ENCODE measurements around the gene ILDR2. TPM values are rescaled to one million over a fixed set of nuclear protein-coding genes. Genes with fewer than 3 reads are reported as not detected.

ILDR2 gene
- total and polyA plus RNA-seq, 2 donors (not counting 3 experiments of a cell fraction or from before 2014, with no cell fraction given), result not detected

DNA sequence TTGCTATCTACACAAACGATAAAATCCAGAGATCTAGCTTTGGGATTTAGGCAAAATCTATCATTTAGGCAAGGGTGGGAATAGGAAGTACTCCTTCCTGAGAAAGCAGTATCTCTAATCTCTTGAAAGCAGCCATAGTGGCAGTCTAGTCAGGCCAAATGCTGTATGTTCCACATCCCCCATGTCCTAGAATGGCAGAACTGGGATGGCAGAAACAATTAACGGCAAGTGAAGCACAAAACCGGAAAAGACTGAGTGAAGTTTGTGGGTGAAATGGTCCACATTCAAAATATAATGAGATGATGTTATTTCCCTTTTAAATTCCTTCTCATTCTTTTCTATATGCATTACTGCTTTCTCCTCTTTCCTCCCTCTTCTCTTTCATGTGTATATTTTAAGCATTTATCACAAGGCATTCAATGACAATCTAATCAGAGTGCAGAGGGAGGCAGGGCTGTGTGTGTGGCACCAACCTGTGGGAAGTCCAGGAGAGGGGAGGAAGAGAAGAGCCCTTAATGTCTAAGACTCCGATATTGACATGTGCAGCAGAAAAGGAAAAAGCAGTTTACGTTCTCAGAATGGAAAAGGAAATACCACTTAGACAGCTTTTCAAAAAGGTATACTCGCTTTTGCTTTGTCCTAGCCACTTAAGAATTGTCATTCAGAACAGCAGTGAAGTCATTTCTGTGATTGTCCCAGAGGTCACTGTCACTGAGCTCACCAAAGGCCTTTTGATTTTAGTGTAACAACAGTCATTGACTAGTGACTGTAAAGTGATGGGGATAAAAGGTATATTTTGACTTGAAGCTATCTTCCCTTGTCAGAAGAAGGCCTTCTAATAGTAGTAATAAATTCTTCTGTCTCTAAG is 57.0 kb downstream of the ILDR2 start:
- no peak for DNase-seq (ENCODE audit: low read depth, low spot score)
- Histone ChIP-seq H3K4me1 (ENCODE audit: control insufficient read depth, extremely low read depth, insufficient read depth, low read length) (no peaks in the 10 kb centered on the region), H3K9me1 (replicated peaks; ENCODE audit: control insufficient read depth, extremely low read depth, insufficient read depth, low read length) (no peaks in the 10 kb centered on the region), H2AFZ (ENCODE audit: low read depth, low read length) (no peak overlapping the region), H3K27me3 (ENCODE audit: control insufficient read depth in 2 of 2, insufficient read depth in 2 of 2, low read length in 2 of 2) (peaks cover 45 to 58% of the 10 kb centered on the region in 2 experiments), H3K36me3 (ENCODE audit: control insufficient read depth in 2 of 2, extremely low read depth in 1 of 2, insufficient read depth in 2 of 2, low read length in 2 of 2) (no peaks in the 10 kb centered on the region), H3K9me3 (replicated peaks; ENCODE audit: control insufficient read depth, insufficient read depth, low read length) (no peaks in the 10 kb centered on the region), H3K4me3 (replicated peaks in 1 of 3; ENCODE audit: insufficient read depth in 1 of 3, low read depth in 1 of 3, low read length in 3 of 3) (no peak overlapping the region), H3K9ac (replicated peaks; ENCODE audit: extremely low read depth, insufficient read depth, low read length) (no peak overlapping the region), H3K79me2 (ENCODE audit: control insufficient read depth, insufficient read depth, low read length) (no peaks in the 10 kb centered on the region), H4K20me1 (replicated peaks; ENCODE audit: control insufficient read depth, extremely low read depth, insufficient read depth, low read length) (no peaks in the 10 kb centered on the region), H3K4me2 (ENCODE audit: insufficient read depth, low read length) (no peak overlapping the region), H3K27ac (ENCODE audit: insufficient read depth, low read depth, low read length) (no peak overlapping the region)
- ChIA-PET CTCF (interaction anchor here (1.8 kb wide), 1 partner anchor 8 kb away, joined by 13 read pairs; no protein-coding TSS in a partner anchor), POLR2A (no interaction called here)
- intact Hi-C loops (cut with micrococcal nuclease) (no loop called here), dilution Hi-C loops (cut with MboI; ENCODE audit: extremely low pct_ligation_motif_present, low sequenced_read_pairs) (no loop called here)
- no peak for TF ChIP-seq GATA2 (IDR thresholded peaks at IDR 0.05; ENCODE audit: insufficient read depth, insufficient read length, low read depth, low read length)
- no peak for TF ChIP-seq POLR2A (IDR thresholded peaks at IDR 0.05; ENCODE audit: low read depth, low read length)
- no peak for TF ChIP-seq FOS (IDR thresholded peaks at IDR 0.05; ENCODE audit: borderline replicate concordance, insufficient read depth, low read length)
- TF ChIP-seq JUN (IDR thresholded peaks at IDR 0.05; ENCODE audit: borderline replicate concordance, insufficient read depth, insufficient read length, low read depth), result no peak
- TF ChIP-seq CTCF (IDR thresholded peaks at IDR 0.05; ENCODE audit: extremely low read depth in 1 of 2, insufficient read depth in 1 of 2, low read depth in 1 of 2, low read length in 2 of 2), result no peak
- TF ChIP-seq POLR2AphosphoS5 (IDR thresholded peaks at IDR 0.05; ENCODE audit: insufficient read depth, low read depth, low read length), result no peak
- no peak for TF ChIP-seq MYC (IDR thresholded peaks at IDR 0.05; ENCODE audit: low read depth, low read length)
- TF ChIP-seq MAX (IDR thresholded peaks at IDR 0.05; ENCODE audit: insufficient read depth, insufficient read length), result no peak
- no peak for FAIRE-seq
- no TSS peak for BruUV-seq (replicated peaks)
